Measurements from ENCODE around the gene SREBF2.

SREBF2 gene

GRCh38 chr22:41951898-41952474 lies 119.1 kb downstream of the SREBF2 start, which contains the start of gene SMIM45:
Gene SMIM45, plus strand, starts transcription at chr22:41952150.
- DNase-seq: no peak
- Histone ChIP-seq H3K27me3 (peaks cover 0 to 23% of the 10 kb centered on the region in 2 donors), H3K4me3 (no peak within 1 kb of the TSS), H3K36me3 (no peaks in the 10 kb centered on the region), H3K4me1 (peaks cover 0 to 6% (median 2%) of the 10 kb centered on the region in 4 donors), H3K9me3 (no peaks in the 10 kb centered on the region), H3K27ac (no peak within 1 kb of the TSS)
- intact Hi-C loops (cut with DNase I; ENCODE audit: low total_unique reads): no loop called here
- TF ChIP-seq, protein P1, sequence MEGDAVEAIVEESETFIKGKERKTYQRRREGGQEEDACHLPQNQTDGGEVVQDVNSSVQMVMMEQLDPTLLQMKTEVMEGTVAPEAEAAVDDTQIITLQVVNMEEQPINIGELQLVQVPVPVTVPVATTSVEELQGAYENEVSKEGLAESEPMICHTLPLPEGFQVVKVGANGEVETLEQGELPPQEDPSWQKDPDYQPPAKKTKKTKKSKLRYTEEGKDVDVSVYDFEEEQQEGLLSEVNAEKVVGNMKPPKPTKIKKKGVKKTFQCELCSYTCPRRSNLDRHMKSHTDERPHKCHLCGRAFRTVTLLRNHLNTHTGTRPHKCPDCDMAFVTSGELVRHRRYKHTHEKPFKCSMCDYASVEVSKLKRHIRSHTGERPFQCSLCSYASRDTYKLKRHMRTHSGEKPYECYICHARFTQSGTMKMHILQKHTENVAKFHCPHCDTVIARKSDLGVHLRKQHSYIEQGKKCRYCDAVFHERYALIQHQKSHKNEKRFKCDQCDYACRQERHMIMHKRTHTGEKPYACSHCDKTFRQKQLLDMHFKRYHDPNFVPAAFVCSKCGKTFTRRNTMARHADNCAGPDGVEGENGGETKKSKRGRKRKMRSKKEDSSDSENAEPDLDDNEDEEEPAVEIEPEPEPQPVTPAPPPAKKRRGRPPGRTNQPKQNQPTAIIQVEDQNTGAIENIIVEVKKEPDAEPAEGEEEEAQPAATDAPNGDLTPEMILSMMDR (IDR thresholded peaks at IDR 0.05): no peak

- TF ChIP-seq, protein P1 (IDR thresholded peaks at IDR 0.05): no peak
- intact Hi-C loops (cut with DNase I; ENCODE audit: low total_unique reads): no loop called here
- H3K9me3 ChIP-seq: no peaks in the 10 kb centered on the region
- peaks cover 0 to 5% (median 4%) of the 10 kb centered on the region in 4 donors for H3K4me1 ChIP-seq
- DNase-seq: no peak
- no peak overlapping the region for H3K27ac ChIP-seq
- no peaks in the 10 kb centered on the region for H3K36me3 ChIP-seq
- peaks cover 0 to 28% of the 10 kb centered on the region in 2 donors for H3K27me3 ChIP-seq
- H3K4me3 ChIP-seq: no peak overlapping the region
Observed at GRCh38 chr22:41952713-41953112, 119.8 kb downstream of the SREBF2 start.

Measured in tibial artery (tissue), 4 donors.